ENCODE measurements around the gene LMNA. TPM values are rescaled to one million over a fixed set of nuclear protein-coding genes. Genes with fewer than 3 reads are reported as not detected.

Gene LMNA
- total RNA-seq, 1 experiment from 2014 or later = 225 TPM

GRCh38 chr1:156108057-156108456 is 6.5 kb upstream of the LMNA start:
- no TSS peak for BruUV-seq (replicated peaks)
- H3K27ac ChIP-seq (ENCODE audit: low read depth, low read length, poor library complexity, severe bottlenecking) = peak overlapping the region; percentile 17
- CTCF ChIA-PET = no interaction called here

GRCh38 chr1:156108664-156109241 is 5.8 kb upstream of the LMNA start:
- no peak for TF ChIP-seq EZH2 (IDR thresholded peaks at IDR 0.05; ENCODE audit: borderline replicate concordance, low read depth, low read length, poor library complexity, severe bottlenecking)
- TF ChIP-seq CTCF (conservative IDR thresholded peaks at IDR 0.05; ENCODE audit: low read depth, low read length) = no peak
- no peak for DNase-seq (ENCODE audit: low spot score)
- Histone ChIP-seq H3K27ac (ENCODE audit: low read depth, low read length, poor library complexity, severe bottlenecking) (peak overlapping the region; percentile 17), H3K9me3 (ENCODE audit: low read depth, low read length, poor library complexity, severe bottlenecking) (no peaks in the 10 kb centered on the region), H3K4me3 (ENCODE audit: low read depth, low read length, poor library complexity, severe bottlenecking) (no peak overlapping the region), H3K27me3 (replicated peaks; ENCODE audit: insufficient read depth, low read depth, low read length, poor library complexity) (no peaks in the 10 kb centered on the region), H3K36me3 (ENCODE audit: insufficient read depth, low read length, poor library complexity, severe bottlenecking) (no peaks in the 10 kb centered on the region), H3K4me1 (ENCODE audit: insufficient read depth, low read length, poor library complexity, severe bottlenecking) (peaks cover 53% of the 10 kb centered on the region)
- ChIA-PET POLR2A (ENCODE audit: low non-redundant PET) (no interaction called here), CTCF (interaction anchor here (0.6 to 1.3 kb wide), 2 partner anchors 21 kb away, joined by 3 to 4 read pairs; no protein-coding TSS in a partner anchor)
- BruUV-seq (replicated peaks) = no TSS peak
- intact Hi-C loops (cut with micrococcal nuclease; ENCODE audit: unreplicated experiment) = no loop called here

More at GRCh38 chr1:156108057-156108456, 6.5 kb upstream of the LMNA start:
- no peak for DNase-seq (ENCODE audit: low spot score)
- POLR2A ChIA-PET (ENCODE audit: low non-redundant PET) = no interaction called here
- peaks cover 53% of the 10 kb centered on the region for H3K4me1 ChIP-seq (ENCODE audit: insufficient read depth, low read length, poor library complexity, severe bottlenecking)
- H3K27me3 ChIP-seq (replicated peaks; ENCODE audit: insufficient read depth, low read depth, low read length, poor library complexity) = no peaks in the 10 kb centered on the region
- H3K4me3 ChIP-seq (ENCODE audit: low read depth, low read length, poor library complexity, severe bottlenecking) = no peak overlapping the region
- intact Hi-C loops (cut with micrococcal nuclease; ENCODE audit: unreplicated experiment) = no loop called here
- H3K36me3 ChIP-seq (ENCODE audit: insufficient read depth, low read length, poor library complexity, severe bottlenecking) = no peaks in the 10 kb centered on the region
- no peaks in the 10 kb centered on the region for H3K9me3 ChIP-seq (ENCODE audit: low read depth, low read length, poor library complexity, severe bottlenecking)
- TF ChIP-seq EZH2 (IDR thresholded peaks at IDR 0.05; ENCODE audit: borderline replicate concordance, low read depth, low read length, poor library complexity, severe bottlenecking) = no peak
- no peak for TF ChIP-seq CTCF (conservative IDR thresholded peaks at IDR 0.05; ENCODE audit: low read depth, low read length)

- BruUV-seq (replicated peaks) = no TSS peak
- no peak for TF ChIP-seq EZH2 (IDR thresholded peaks at IDR 0.05; ENCODE audit: borderline replicate concordance, low read depth, low read length, poor library complexity, severe bottlenecking)
- TF ChIP-seq CTCF (conservative IDR thresholded peaks at IDR 0.05; ENCODE audit: low read depth, low read length) = no peak
- POLR2A ChIA-PET (ENCODE audit: low non-redundant PET) = no interaction called here
- Histone ChIP-seq H3K4me3 (ENCODE audit: low read depth, low read length, poor library complexity, severe bottlenecking) (no peak overlapping the region), H3K36me3 (ENCODE audit: insufficient read depth, low read length, poor library complexity, severe bottlenecking) (no peaks in the 10 kb centered on the region), H3K27me3 (replicated peaks; ENCODE audit: insufficient read depth, low read depth, low read length, poor library complexity) (no peaks in the 10 kb centered on the region), H3K27ac (ENCODE audit: low read depth, low read length, poor library complexity, severe bottlenecking) (no peak overlapping the region), H3K9me3 (ENCODE audit: low read depth, low read length, poor library complexity, severe bottlenecking) (no peaks in the 10 kb centered on the region), H3K4me1 (ENCODE audit: insufficient read depth, low read length, poor library complexity, severe bottlenecking) (peaks cover 43% of the 10 kb centered on the region)
- CTCF ChIA-PET = no interaction called here
- intact Hi-C loops (cut with micrococcal nuclease; ENCODE audit: unreplicated experiment) = no loop called here
- no peak for DNase-seq (ENCODE audit: low spot score)
These were observed 4.3 kb upstream of the LMNA start for GRCh38 chr1:156110252-156110651.

Measured in A673 (cell line).